H1 (cell line): Measurements from ENCODE around the gene HAND1. TPM values are rescaled to one million over a fixed set of nuclear protein-coding genes. Genes with fewer than 3 reads are reported as not detected.

ENCODE experiments used
- CHD7 ChIP-seq: fragments of 300-600 bp; sonication (generic); IDR thresholded peaks from 2 replicates; pipeline ENCODE4 v1.7.1; 2012; ENCODE audit warnings: low read length, moderate library complexity, mild to moderate bottlenecking, inconsistent platforms; ENCODE audit not compliant: insufficient replicate concordance
- CREB1 ChIP-seq: IDR thresholded peaks from 2 replicates; pipeline ENCODE4 v1.6.1; 2012; ENCODE audit warnings: inconsistent platforms
- CTCF ChIP-seq, 3 experiments: IDR thresholded peaks; 1 replicate in 2 of 3; 2 replicates in 1 of 3; pipeline versions ENCODE4 v1.5.1 to v1.6.1; 2011; ENCODE audit warnings: low read length in 3 of 3, mild to moderate bottlenecking in 3 of 3, inconsistent platforms in 2 of 3, low read depth in 1 of 3, moderate library complexity in 1 of 3; ENCODE audit not compliant: insufficient read depth in 1 of 3; ENCODE audit errors: control extremely low read depth in 1 of 3
- EGR1 ChIP-seq: IDR thresholded peaks from 2 replicates; pipeline ENCODE4 v1.6.1; 2011; ENCODE audit warnings: low read depth, low read length, borderline replicate concordance
- NANOG ChIP-seq: IDR thresholded peaks from 2 replicates; pipeline ENCODE4 v1.6.1; 2011; ENCODE audit warnings: low read length, low read depth, mild to moderate bottlenecking, inconsistent platforms; ENCODE audit not compliant: insufficient read depth, poor library complexity, severe bottlenecking
- RBBP5 ChIP-seq: IDR thresholded peaks from 2 replicates; pipeline ENCODE4 v1.7.1; 2012; ENCODE audit warnings: low read depth, mild to moderate bottlenecking, inconsistent platforms, low read length, moderate library complexity, borderline replicate concordance
- RXRA ChIP-seq: IDR thresholded peaks from 2 replicates; pipeline ENCODE4 v1.6.1; 2011; ENCODE audit warnings: low read depth, mild to moderate bottlenecking, low read length, moderate library complexity; ENCODE audit not compliant: insufficient read depth
- SUZ12 ChIP-seq: fragments of 200-600 bp; sonication (generic); IDR thresholded peaks from 2 replicates; pipeline ENCODE4 v1.6.1; 2012; ENCODE audit warnings: mild to moderate bottlenecking, inconsistent platforms, low read length, moderate library complexity, mixed read lengths
- polyA plus RNA-seq, 7 experiments: library from polyadenylated mRNA; depleted of rRNA in 3 of 7; stranded (reverse) in 5 of 7; unstranded in 2 of 7; fragments of >200 nt in 5 of 7; fragments of 200-250 nt in 2 of 7; gene quantifications; 1 replicate in 5 of 7; 2 replicates in 1 of 7; 4 replicates in 1 of 7; pipeline versions ENCODE4 v1.2.1 to v1.2.3, GENCODE V29; 2011 to 2013; ENCODE audit warnings: missing spikeins in 2 of 7, mixed read lengths in 2 of 7
- total RNA-seq: library from RNA; stranded (reverse); fragmentation: NEBNext Ultra II Directional; extraction: Animal tissue kit (Norgen Biotek cat#: 25700); gene quantifications from 2 replicates; pipeline ENCODE4 v1.2.1, GENCODE V29; 2021

The HAND1 gene
- total and polyA plus RNA-seq, 2 of the 8 experiments (the other 6 are each of a cell fraction or from before 2014, with no cell fraction given) = 0.06 TPM; not detected in 1

DNA sequence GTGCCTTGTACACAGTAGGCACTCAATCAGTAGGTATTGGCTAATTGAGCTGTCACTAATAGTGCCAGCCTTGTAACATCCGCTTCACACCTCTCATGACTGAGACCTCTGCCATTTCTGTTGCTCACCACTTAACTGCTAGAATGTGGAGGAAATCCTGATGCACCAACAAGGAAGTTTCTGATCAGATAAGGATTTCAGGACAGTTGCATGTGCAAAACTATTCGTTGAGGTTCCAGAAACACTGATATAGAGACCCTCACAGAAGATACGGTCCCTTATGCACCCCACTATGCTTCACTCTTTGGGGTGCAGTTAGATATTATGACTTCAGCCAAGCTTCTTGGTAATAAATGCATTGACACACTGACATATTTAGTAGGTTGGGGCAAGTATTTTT, 21.5 kb downstream of the HAND1 start (continued):
- TF ChIP-seq CHD7 (no peak), CREB1 (no peak), RBBP5 (no peak), EGR1 (no peak), RXRA (no peak), NANOG (no peak), CTCF (IDR thresholded peaks at IDR 0.05; ENCODE audit: control extremely low read depth in 1 of 3, insufficient read depth in 1 of 3, low read depth in 1 of 3, low read length in 3 of 3) (no peak), SUZ12 (no peak)
